ENCODE data around the gene YOD1. TPM values are rescaled to one million over a fixed set of nuclear protein-coding genes. Genes with fewer than 3 reads are reported as not detected.

Gene YOD1
- total and polyA plus RNA-seq, 2 of the 13 experiments (the other 11 are each of a cell fraction or from before 2014, with no cell fraction given) = 3.4 to 9.1 TPM

GRCh38 chr1:207007352-207008033 is 43.5 kb downstream of the YOD1 start (continued):
- TF ChIP-seq ARID5B (CRISPR knock-in tag; IDR thresholded peaks at IDR 0.05) (peak; percentile 64), ZGPAT (CRISPR knock-in tag; IDR thresholded peaks at IDR 0.05) (0 out of 2 replicates have a peak, but pooled peaks have one; percentile 43), JUNB (CRISPR knock-in tag; IDR thresholded peaks at IDR 0.05; ENCODE audit: borderline replicate concordance) (no peak), ZNF331 (CRISPR knock-in tag; IDR thresholded peaks at IDR 0.05) (0 out of 2 replicates have a peak, but pooled peaks have one; percentile 12), FOSL2 (CRISPR knock-in tag; IDR thresholded peaks at IDR 0.05) (peak; percentile 11; the same call in 1 of the 2 replicates), NCOA2 (CRISPR knock-in tag; IDR thresholded peaks at IDR 0.05) (peak; percentile 62; the same call in 1 of the 2 replicates), PITX1 (CRISPR knock-in tag; IDR thresholded peaks at IDR 0.05) (peak; percentile 58; the same call in 1 of the 2 replicates), GATAD2A (CRISPR knock-in tag; IDR thresholded peaks at IDR 0.05) (peak; percentile 36; the same call in 1 of the 2 replicates), CREBL2 (CRISPR knock-in tag; IDR thresholded peaks at IDR 0.05; ENCODE audit: borderline replicate concordance) (no peak), CHD4 (IDR thresholded peaks at IDR 0.05; ENCODE audit: borderline replicate concordance, low read length) (0 out of 2 replicates have a peak, but pooled peaks have one; percentile 69), PATZ1 (CRISPR knock-in tag; IDR thresholded peaks at IDR 0.05) (peak; percentile 9; the same call in 1 of the 2 replicates), ZNF644 (CRISPR knock-in tag; IDR thresholded peaks at IDR 0.05; ENCODE audit: low read depth) (peak; percentile 41; the same call in 1 of the 2 replicates), ZNF430 (CRISPR knock-in tag; IDR thresholded peaks at IDR 0.05) (0 out of 2 replicates have a peak, but pooled peaks have one; percentile 42), HNF1A (IDR thresholded peaks at IDR 0.05; ENCODE audit: low read depth) (no peak), HNF1A (CRISPR knock-in tag; IDR thresholded peaks at IDR 0.05; ENCODE audit: borderline replicate concordance) (no peak), NFIC (IDR thresholded peaks at IDR 0.05; ENCODE audit: low read length) (0 out of 2 replicates have a peak, but pooled peaks have one; percentile 28)
